Measurements from ENCODE around the gene TACC2. TPM values are rescaled to one million over a fixed set of nuclear protein-coding genes. Genes with fewer than 3 reads are reported as not detected.
"Not testable (repeated sequence)": the region's sequence is repeated elsewhere in the genome, so short reads cannot be mapped to it uniquely, and the experiment has no call there.

TACC2 gene
- total RNA-seq, 1 donor from 2014 or later, result 49.1 TPM

DNA sequence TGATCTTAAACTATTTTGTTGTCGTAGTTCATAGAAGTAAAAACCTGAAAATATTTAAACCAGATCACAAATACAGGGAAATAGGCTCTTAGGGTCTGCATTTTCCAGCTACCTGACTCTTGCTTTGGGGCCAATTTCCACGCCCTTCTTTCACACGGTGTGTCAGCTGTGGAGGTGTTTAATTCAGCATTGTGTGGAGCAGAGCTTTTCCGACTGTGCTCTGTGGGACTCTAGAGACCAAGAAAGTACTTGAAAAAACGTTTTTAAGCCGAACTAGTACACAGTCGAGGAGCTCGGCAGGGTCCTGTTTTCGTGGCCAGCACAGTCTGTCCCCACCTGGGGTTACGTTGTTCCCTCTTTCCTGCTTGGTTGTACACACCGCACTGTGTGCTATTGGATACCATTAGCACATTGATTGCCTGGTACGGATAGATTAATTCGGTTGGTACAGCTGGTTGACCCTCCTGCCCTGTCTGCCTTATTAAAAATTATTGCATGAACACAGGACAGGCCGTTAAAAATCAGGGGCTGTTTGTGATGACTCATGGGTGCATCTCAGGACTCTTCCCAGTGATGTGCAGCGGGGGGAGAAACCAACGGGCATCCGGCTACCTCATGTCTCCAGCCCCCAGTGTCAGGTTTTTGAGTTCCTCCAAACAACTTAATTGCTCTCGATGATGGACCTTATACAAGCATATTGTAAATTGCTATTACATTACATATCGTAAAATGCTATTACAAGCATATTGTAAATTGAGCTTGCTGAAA lies 201.4 kb downstream of the TACC2 start:
- ATAC-seq (peak; percentile 46), DNase-seq (ENCODE audit: low spot score) (no peak)
- intact Hi-C loops (cut with DNase I), result no loop called here

DNA sequence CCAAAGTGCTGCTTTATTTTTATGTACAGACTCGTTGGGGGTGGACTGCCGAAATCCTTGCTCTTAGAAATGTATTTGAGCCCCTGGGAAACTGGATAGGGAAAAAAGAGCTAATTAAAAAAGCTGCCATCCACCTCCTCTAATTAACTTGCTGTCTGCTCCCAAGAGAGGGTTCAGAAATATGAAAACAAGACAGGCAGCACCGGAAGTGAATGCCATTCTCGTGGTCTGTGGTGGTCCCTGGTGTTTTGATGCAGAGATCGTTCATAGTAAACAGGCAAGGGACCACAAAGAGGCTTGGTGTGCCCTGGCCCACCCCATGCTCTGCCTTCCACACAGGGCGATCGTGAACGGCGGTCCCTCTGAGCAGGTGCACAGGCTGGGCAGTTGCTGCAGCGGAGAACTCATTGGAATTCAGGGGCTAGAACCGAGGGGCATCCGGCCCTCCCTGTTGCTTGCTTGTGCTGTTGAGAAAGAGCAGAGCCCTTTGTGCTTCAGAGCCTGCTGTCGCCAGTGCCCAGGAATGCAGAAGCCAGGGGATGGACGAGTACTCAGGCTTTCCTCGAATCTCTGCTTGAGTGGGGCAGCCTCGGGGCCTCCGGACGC lies 203.1 kb downstream of the TACC2 start:
- DNase-seq (ENCODE audit: low spot score), result no peak
- ATAC-seq, result peak; percentile 57
- intact Hi-C loops (cut with DNase I), result no loop called here

DNA sequence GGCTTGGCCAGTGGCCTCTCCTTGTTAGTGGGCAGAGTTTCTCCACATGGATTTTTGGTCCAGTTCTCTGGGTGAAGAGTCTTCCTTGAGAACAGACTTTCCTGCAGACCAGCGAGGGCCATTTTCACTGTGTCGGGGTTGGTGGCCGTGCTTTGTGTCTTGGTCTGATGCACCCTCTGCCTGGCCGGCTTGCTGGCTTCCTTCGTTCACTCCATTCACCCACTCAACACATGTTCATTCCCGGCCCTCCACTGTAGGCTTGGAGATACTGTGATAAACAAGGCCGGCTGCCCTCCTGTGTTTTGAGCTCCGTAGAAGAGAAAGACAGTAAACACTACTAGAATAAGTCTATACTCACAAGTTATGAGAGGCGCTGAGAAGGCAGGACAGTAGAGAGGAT lies 205.3 kb downstream of the TACC2 start:
- DNase-seq (ENCODE audit: low spot score) (no peak), ATAC-seq (no peak)
- intact Hi-C loops (cut with DNase I), result no loop called here

- intact Hi-C loops (cut with DNase I), result no loop called here
- DNase-seq (ENCODE audit: low spot score) (no peak), ATAC-seq (no peak)
These were observed 207.3 kb downstream of the TACC2 start for GRCh38 chr10:122196218-122196617.

- intact Hi-C loops (cut with DNase I), result no loop called here
- ATAC-seq (no peak), DNase-seq (ENCODE audit: low spot score) (no peak)
These were observed 208.8 kb downstream of the TACC2 start for GRCh38 chr10:122197611-122198222.

DNA sequence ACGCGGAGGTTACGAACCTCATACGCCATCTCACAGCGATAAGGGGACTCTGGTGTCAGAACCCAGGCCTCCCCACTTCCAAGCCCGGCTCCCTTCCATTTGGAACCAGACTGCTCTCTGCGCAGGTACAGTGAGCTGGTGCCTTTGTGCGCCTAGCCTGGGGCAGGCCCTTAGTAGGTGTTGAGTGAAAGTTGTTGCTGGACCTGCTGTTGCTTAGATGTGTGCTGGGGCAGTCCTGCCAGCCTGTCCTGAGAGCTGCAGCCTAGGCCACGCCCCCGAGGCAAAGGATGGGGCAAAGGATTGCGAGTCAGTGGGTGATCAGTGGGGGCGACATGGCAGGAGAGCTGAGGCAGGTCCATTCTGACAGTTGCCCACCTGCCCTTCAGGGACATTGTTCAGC lies 209.7 kb downstream of the TACC2 start:
- no peak for DNase-seq (ENCODE audit: low spot score)
- intact Hi-C loops (cut with DNase I), result no loop called here
- ATAC-seq, result peak; percentile 13

DNA sequence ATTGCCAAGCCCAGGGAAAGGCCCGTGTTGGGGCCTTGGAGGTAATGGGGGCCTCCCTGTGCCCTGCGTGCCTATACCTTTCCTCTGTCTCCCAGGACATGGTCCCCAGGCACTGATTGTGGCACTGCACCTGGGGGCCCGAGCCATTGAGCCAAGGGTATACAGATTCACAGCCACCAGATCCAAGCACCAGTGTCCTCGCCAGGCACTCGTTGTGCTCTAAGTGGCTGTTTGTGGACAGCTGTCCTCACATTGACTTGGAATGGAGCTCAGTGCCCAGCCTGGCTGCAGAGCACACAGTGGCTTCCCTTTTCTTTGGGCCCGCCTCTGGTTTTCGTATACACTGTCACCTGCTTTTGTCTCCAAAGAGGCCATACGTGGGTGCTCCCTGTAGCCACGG lies 210.1 kb downstream of the TACC2 start:
- no peak for ATAC-seq
- intact Hi-C loops (cut with DNase I), result no loop called here

GRCh38 chr10:122199689-122200088 lies 210.7 kb downstream of the TACC2 start:
- DNase-seq (ENCODE audit: low spot score), result no peak
- intact Hi-C loops (cut with DNase I), result no loop called here
- ATAC-seq, result no peak

More for the DNA sequence above, 210.1 kb downstream of the TACC2 start:
- no peak for DNase-seq (ENCODE audit: low spot score)

GRCh38 chr10:122201401-122201800 lies 212.4 kb downstream of the TACC2 start:
- ATAC-seq, result no peak
- DNase-seq (ENCODE audit: low spot score), result no peak
- intact Hi-C loops (cut with DNase I), result no loop called here

DNA sequence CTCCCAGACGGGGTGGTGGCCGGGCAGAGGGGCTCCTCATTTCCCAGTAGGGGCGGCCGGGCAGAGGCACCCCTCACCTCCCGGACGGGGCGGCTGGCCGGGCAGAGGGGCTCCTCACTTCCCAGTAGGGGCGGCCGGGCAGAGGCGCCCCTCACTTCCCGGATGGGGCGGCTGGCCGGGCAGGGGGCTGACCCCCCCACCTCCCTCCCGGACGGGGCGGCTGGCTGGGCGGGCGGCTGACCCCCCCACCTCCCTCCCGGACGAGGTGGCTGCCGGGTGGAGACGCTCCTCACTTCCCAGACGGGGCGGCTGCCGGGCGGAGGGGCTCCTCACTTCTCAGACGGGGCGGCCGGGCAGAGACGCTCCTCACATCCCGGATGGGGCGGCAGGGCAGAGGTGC lies 214.2 kb downstream of the TACC2 start:
- DNase-seq (ENCODE audit: low spot score); ATAC-seq; intact Hi-C loops (cut with DNase I): not testable (repeated sequence)

GRCh38 chr10:122204691-122205489 lies 215.9 kb downstream of the TACC2 start:
- no peak for DNase-seq (ENCODE audit: low spot score)
- intact Hi-C loops (cut with DNase I), result no loop called here
- peak; percentile 21 for ATAC-seq

GRCh38 chr10:122206471-122207065 lies 217.6 kb downstream of the TACC2 start:
- DNase-seq (ENCODE audit: low spot score) (no peak), ATAC-seq (no peak)
- intact Hi-C loops (cut with DNase I), result no loop called here

GRCh38 chr10:122207163-122207562 lies 218.2 kb downstream of the TACC2 start:
- no peak for DNase-seq (ENCODE audit: low spot score)
- intact Hi-C loops (cut with DNase I), result no loop called here
- ATAC-seq, result no peak

- DNase-seq (ENCODE audit: low spot score), result no peak
- intact Hi-C loops (cut with DNase I), result no loop called here
- ATAC-seq, result no peak
These were observed 218.6 kb downstream of the TACC2 start for GRCh38 chr10:122207596-122207995.

GRCh38 chr10:122208571-122209430 lies 219.8 kb downstream of the TACC2 start:
- DNase-seq (ENCODE audit: low spot score), result no peak
- intact Hi-C loops (cut with DNase I), result no loop called here
- no peak for ATAC-seq

DNA sequence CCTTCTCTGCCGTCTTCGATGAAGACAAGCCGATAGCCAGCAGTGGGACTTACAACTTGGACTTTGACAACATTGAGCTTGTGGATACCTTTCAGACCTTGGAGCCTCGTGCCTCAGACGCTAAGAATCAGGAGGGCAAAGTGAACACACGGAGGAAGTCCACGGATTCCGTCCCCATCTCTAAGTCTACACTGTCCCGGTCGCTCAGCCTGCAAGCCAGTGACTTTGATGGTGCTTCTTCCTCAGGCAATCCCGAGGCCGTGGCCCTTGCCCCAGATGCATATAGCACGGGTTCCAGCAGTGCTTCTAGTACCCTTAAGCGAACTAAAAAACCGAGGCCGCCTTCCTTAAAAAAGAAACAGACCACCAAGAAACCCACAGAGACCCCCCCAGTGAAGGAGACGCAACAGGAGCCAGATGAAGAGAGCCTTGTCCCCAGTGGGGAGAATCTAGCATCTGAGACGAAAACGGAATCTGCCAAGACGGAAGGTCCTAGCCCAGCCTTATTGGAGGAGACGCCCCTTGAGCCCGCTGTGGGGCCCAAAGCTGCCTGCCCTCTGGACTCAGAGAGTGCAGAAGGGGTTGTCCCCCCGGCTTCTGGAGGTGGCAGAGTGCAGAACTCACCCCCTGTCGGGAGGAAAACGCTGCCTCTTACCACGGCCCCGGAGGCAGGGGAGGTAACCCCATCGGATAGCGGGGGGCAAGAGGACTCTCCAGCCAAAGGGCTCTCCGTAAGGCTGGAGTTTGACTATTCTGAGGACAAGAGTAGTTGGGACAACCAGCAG lies 221.7 kb downstream of the TACC2 start:
- no peak for ATAC-seq
- intact Hi-C loops (cut with DNase I), result no loop called here
- DNase-seq (ENCODE audit: low spot score), result no peak

GRCh38 chr10:122213364-122213763 lies 224.4 kb downstream of the TACC2 start:
- DNase-seq (ENCODE audit: low spot score) (no peak), ATAC-seq (no peak)
- intact Hi-C loops (cut with DNase I), result no loop called here

DNA sequence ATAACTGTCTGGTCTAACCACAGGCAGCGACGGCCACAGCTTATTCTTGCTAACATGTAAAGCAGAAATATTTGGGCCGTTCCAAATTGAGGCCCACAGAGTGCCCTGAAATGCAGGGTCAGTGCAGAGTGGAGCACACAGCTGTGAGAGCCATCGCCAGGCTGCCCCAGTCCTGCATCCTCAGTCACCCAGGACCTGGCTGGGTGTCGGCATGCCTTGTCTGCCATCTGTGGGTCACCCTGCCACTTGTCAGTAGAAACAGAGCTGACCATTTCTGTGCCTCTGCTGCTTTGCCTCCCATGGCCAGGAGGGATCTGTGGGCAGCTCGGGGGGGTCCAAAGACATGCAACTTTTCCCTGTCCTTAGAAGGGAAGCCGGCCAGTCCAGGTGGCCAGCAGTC lies 224.8 kb downstream of the TACC2 start:
- peak; percentile 80 for ATAC-seq
- intact Hi-C loops (cut with DNase I), result no loop called here
- no peak for DNase-seq (ENCODE audit: low spot score)

Measured in sciatic nerve (tissue), 2 donors.